ENCODE measurements around the gene CCK.

The CCK gene

DNA sequence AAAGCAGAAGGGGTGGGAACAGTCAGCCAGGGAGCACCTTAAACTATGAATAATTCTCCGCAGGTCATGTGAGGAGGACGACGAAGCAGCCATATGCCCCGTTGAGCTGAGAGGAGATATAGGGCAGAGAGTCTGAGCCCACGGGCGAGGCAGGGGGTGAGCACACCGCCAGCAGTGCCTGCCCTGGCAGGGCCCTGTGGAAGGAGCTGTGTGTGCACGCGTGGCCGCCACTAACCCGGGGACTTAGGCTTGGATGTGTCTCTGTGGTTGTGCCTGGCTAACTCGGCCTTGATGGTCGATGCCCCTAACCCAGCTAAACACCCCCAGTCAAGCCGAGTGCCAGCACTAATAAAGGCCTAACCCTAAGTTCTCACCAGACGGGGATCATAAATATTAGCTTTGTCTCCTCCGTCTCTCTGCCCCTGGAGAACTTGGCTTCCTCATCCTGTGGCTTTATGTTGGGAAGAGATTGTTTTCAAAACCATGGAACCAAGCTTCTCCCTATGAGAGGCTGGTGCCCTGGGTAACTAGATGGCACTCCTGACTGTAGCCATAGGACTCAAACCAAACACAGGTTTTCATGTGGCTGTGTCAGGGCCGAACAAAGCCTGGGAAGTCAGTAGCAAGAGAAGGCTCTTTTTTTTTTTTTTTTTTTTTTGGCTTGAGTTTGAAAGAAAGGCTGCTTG lies 45.4 kb downstream of the CCK start:
- no peak for DNase-seq (ENCODE audit: low read depth)
- H3K4me3 ChIP-seq (ENCODE audit: low read length), result no peak overlapping the region
- TF ChIP-seq, protein P1, sequence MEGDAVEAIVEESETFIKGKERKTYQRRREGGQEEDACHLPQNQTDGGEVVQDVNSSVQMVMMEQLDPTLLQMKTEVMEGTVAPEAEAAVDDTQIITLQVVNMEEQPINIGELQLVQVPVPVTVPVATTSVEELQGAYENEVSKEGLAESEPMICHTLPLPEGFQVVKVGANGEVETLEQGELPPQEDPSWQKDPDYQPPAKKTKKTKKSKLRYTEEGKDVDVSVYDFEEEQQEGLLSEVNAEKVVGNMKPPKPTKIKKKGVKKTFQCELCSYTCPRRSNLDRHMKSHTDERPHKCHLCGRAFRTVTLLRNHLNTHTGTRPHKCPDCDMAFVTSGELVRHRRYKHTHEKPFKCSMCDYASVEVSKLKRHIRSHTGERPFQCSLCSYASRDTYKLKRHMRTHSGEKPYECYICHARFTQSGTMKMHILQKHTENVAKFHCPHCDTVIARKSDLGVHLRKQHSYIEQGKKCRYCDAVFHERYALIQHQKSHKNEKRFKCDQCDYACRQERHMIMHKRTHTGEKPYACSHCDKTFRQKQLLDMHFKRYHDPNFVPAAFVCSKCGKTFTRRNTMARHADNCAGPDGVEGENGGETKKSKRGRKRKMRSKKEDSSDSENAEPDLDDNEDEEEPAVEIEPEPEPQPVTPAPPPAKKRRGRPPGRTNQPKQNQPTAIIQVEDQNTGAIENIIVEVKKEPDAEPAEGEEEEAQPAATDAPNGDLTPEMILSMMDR (IDR thresholded peaks at IDR 0.05; ENCODE audit: insufficient read depth, low read depth, low read length, missing control alignments), result no peak

DNA sequence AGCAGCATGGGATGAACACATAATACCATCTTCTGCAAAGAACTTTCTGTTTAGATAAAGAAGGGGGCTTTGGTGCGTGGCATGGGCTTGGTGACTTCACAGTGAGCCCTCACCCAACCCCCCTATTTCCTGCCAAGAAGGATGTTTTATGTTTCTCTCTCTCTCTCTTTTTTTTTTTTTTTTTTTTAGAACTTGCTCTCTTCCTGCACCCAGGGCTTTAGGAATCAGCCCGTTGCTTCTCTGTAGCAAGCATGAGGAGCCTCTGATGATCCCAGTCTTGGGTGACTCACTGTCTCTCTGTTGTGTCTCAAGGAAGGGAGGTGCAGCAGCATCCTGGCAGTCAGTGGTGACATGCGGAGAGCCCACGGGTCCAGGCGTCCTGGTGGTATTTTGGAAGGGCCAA lies 49.1 kb downstream of the CCK start:
- no peak overlapping the region for H3K4me3 ChIP-seq (ENCODE audit: low read length)
- TF ChIP-seq, protein P1 (IDR thresholded peaks at IDR 0.05; ENCODE audit: insufficient read depth, low read depth, low read length, missing control alignments), result no peak
- DNase-seq (ENCODE audit: low read depth), result peak; percentile 40

DNA sequence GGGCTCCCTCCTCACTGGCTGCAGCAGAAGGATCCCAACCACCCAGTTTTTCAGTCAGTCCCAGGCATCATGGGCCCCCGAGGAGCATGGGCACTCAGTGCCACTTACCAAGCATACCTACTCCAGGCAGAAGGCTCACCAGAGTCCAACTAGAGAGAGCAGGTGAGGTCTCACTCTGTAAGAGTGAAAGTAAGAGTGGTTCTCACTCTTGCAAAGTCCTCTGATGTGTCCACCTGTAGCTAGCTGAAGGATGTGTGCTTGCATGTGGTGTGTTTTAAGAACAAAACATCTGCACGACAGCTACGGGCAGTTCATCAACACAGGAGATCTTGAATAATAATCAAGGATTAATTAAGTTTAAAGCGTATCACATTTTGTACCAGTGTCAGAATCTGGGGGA lies 49.7 kb downstream of the CCK start:
- DNase-seq (ENCODE audit: low read depth), result no peak
- H3K4me3 ChIP-seq (ENCODE audit: low read length), result no peak overlapping the region
- TF ChIP-seq, protein P1 (IDR thresholded peaks at IDR 0.05; ENCODE audit: insufficient read depth, low read depth, low read length, missing control alignments), result no peak

DNA sequence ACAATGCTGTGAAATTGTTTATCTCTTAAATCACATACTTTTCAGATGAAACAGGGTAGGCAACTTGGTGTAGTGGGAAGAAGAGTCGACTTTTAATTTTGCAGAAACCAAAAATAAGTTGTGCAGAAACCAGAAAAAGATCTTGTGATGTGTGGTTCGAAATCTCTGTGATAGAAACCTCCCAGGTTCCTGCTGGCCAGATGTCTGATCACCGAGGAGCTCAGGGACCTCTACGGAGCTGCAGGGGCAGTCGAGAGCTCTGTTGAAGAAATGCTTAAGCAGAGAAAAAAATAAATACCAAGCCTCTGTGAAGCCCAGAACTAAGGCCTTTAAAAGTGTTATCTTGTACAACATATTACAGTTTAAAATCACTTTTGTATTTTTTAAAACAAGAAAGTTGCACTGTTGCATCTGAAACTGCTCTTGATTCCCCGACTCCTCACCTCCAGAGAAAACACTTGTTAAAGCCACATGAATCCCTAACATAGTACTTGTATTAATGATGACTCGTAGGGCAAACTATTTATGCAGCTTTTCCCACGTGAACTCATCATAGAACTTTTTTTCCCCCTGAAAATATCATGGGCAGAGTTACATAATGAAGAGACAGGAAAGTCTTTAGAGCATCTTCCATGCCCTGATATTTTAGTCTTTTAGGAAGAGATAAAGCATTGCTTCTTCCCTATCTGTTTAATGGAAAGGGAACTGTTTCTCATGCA lies 51.3 kb downstream of the CCK start:
- TF ChIP-seq, protein P1 (IDR thresholded peaks at IDR 0.05; ENCODE audit: insufficient read depth, low read depth, low read length, missing control alignments), result no peak
- no peak for DNase-seq (ENCODE audit: low read depth)
- H3K4me3 ChIP-seq (ENCODE audit: low read length), result no peak overlapping the region

DNA sequence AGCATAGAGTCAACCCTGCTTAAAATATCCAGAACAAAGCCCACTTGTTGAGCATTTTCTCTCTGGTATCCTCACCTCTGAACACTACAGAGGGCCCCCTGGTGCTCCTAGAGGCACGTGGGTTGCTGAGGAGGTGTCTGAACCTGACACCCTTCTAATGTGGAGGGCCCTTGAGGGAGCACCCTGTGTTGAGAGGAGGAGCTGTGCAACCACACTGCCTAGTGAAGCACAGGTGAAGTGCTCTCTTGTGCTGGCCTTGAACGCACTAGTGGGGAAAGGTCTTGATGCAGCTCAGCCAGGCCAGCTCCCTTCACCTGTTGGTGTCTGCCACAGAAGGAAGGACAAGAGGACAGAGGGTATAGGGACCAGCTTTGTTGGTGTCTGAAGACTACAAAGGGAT lies 51.9 kb downstream of the CCK start:
- H3K4me3 ChIP-seq (ENCODE audit: low read length), result no peak overlapping the region
- TF ChIP-seq, protein P1 (IDR thresholded peaks at IDR 0.05; ENCODE audit: insufficient read depth, low read depth, low read length, missing control alignments), result no peak
- DNase-seq (ENCODE audit: low read depth), result no peak

DNA sequence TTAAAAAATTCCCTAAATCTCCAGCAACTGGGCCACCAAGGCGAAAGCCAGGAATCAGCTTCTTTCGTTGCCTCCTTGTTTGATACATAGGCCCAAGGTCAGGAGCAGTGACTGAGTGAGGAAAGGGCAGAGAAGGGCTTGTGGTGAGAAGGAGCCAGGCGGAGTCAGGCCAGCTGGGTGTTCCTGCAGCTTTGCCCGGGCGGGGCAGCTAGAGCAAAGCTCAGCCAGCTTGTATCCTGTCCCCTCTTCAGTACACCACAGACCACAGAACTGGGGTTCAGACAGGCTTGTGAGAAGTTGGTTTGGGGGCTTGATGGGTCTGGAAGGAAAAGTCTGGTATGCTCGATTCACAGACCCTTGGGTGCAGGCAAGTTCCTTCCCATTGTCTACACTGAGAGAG lies 52.6 kb downstream of the CCK start:
- H3K4me3 ChIP-seq (ENCODE audit: low read length), result no peak overlapping the region
- TF ChIP-seq, protein P1 (IDR thresholded peaks at IDR 0.05; ENCODE audit: insufficient read depth, low read depth, low read length, missing control alignments), result no peak
- DNase-seq (ENCODE audit: low read depth), result no peak
